Upper lobe of right lung (tissue), 1 donor: Measurements from ENCODE around the gene ADCY10. TPM values are rescaled to one million over a fixed set of nuclear protein-coding genes. Genes with fewer than 3 reads are reported as not detected.

Experiments
- ATAC-seq: fragments of 200-7000 bp; cut with Tn5 transposase; one replicate; pipeline ENCODE4 v1.9.1; 2020; ENCODE audit warnings: mild to moderate bottlenecking, moderate library complexity
- DNase-seq: peaks from one replicate; pipeline ENCODE4 v3.0.0-alpha.2; 2020
- H3K27ac ChIP-seq: fragments of 200-600 bp; one replicate; pipeline ENCODE4 v1.8.0; 2022
- H3K27me3 ChIP-seq: fragments of 200-600 bp; one replicate; pipeline ENCODE4 v1.8.0; 2022; ENCODE audit warnings: mild to moderate bottlenecking
- H3K36me3 ChIP-seq: fragments of 200-600 bp; one replicate; pipeline ENCODE4 v1.8.0; 2022
- H3K4me1 ChIP-seq: fragments of 200-600 bp; one replicate; pipeline ENCODE4 v1.8.0; 2022
- H3K4me3 ChIP-seq: fragments of 200-600 bp; one replicate; pipeline ENCODE4 v1.8.0; 2022; ENCODE audit warnings: mild to moderate bottlenecking
- H3K9me3 ChIP-seq: fragments of 200-600 bp; one replicate; pipeline ENCODE4 v1.8.0; 2022
- CTCF ChIP-seq: fragments of 200-600 bp; IDR thresholded peaks from one replicate; pipeline ENCODE4 v1.8.0; 2022; ENCODE audit warnings: antibody characterized with exemption
- intact Hi-C: fragments of 100-400 bp; cut with DNase I; formaldehyde crosslinking; loops from one replicate; pipeline ENCODE4 v1.11.0; 2022
- total RNA-seq: library from RNA; stranded (reverse); fragmentation: NEBNext Ultra II Directional; extraction: Animal tissue kit (Norgen Biotek cat#: 25700); gene quantifications from one replicate; pipeline ENCODE4 v1.2.1, GENCODE V29; 2021
- donor health status: DM: no; HTN: yes; CAD: no; lungs with severe emphysema.

The ADCY10 gene
- total RNA-seq, 1 donor from 2014 or later: 0.29 TPM

GRCh38 chr1:167764458-167765330 is 149.2 kb downstream of the ADCY10 start:
- no peak overlapping the region for H3K27ac ChIP-seq
- no peak for TF ChIP-seq CTCF
- no peaks in the 10 kb centered on the region for H3K9me3 ChIP-seq
- ATAC-seq (no peak), DNase-seq (no peak)
- peaks cover 5% of the 10 kb centered on the region for H3K4me1 ChIP-seq
- peaks cover 30% of the 10 kb centered on the region for H3K36me3 ChIP-seq
- no peaks in the 10 kb centered on the region for H3K27me3 ChIP-seq
- intact Hi-C loops: no loop called here
- no peak overlapping the region for H3K4me3 ChIP-seq

- H3K9me3 ChIP-seq: no peaks in the 10 kb centered on the region
- no peak overlapping the region for H3K27ac ChIP-seq
- H3K4me3 ChIP-seq: no peak overlapping the region
- no peak for TF ChIP-seq CTCF
- no peak for ATAC-seq
- DNase-seq: no peak
- intact Hi-C loops: no loop called here
- peaks cover 26% of the 10 kb centered on the region for H3K36me3 ChIP-seq
- peaks cover 5% of the 10 kb centered on the region for H3K4me1 ChIP-seq
- no peaks in the 10 kb centered on the region for H3K27me3 ChIP-seq
Observed at GRCh38 chr1:167763525-167764220, 150.3 kb downstream of the ADCY10 start.

- intact Hi-C loops: no loop called here
- no peak for DNase-seq
- Histone ChIP-seq H3K27me3 (no peaks in the 10 kb centered on the region), H3K36me3 (peaks cover 17% of the 10 kb centered on the region), H3K4me1 (peaks cover 10% of the 10 kb centered on the region), H3K27ac (no peak overlapping the region), H3K4me3 (no peak overlapping the region), H3K9me3 (no peaks in the 10 kb centered on the region)
- no peak for TF ChIP-seq CTCF
- no peak for ATAC-seq
Observed at GRCh38 chr1:167762061-167762746, 151.7 kb downstream of the ADCY10 start.

GRCh38 chr1:167761400-167761799 is 152.5 kb downstream of the ADCY10 start:
- intact Hi-C loops: no loop called here
- Histone ChIP-seq H3K27me3 (no peaks in the 10 kb centered on the region), H3K36me3 (peaks cover 10% of the 10 kb centered on the region), H3K27ac (no peak overlapping the region), H3K4me3 (no peak overlapping the region), H3K4me1 (peaks cover 16% of the 10 kb centered on the region), H3K9me3 (no peaks in the 10 kb centered on the region)
- DNase-seq (no peak), ATAC-seq (peak; percentile 40)
- TF ChIP-seq CTCF: no peak

Other genes starting within 250 kb of the ADCY10 start
- 85.2 TPM for gene MPZL1, start 192.2 kb downstream of the ADCY10 start, total RNA-seq
- 49.9 TPM for gene DCAF6, start 22.5 kb upstream of the ADCY10 start, total RNA-seq
- 40.5 TPM for gene MPC2, start 22.9 kb upstream of the ADCY10 start, total RNA-seq
- gene GPR161, start 222.8 kb upstream of the ADCY10 start, total RNA-seq: 14.5 TPM